HepG2 (cell line): ENCODE measurements around the gene SFI1. TPM values are rescaled to one million over a fixed set of nuclear protein-coding genes. Genes with fewer than 3 reads are reported as not detected.
A peak's percentile ranks its signal among the peaks of the same experiment; 100 is the strongest.

ENCODE experiments used
- HCFC1 ChIP-seq: fragments of 150-350 bp; IDR thresholded peaks from 2 replicates; pipeline ENCODE4 v1.6.1; 2014; ENCODE audit warnings: low read depth, low read length
- HIVEP1 ChIP-seq: sonication (generic); formaldehyde crosslinking; IDR thresholded peaks from 2 replicates; pipeline ENCODE4 v1.4.0; 2020; ENCODE audit warnings: mild to moderate bottlenecking, missing genetic modification reagents
- HOXA7 ChIP-seq: sonication (generic); formaldehyde crosslinking; IDR thresholded peaks from 2 replicates; pipeline ENCODE4 v1.8.1; 2022; ENCODE audit warnings: mild to moderate bottlenecking, missing genetic modification reagents, moderate library complexity
- KDM3A ChIP-seq: IDR thresholded peaks from 2 replicates; pipeline ENCODE4 v1.6.1; 2018; ENCODE audit warnings: low read depth, missing compliant biosample characterization
- MED8 ChIP-seq: sonication (generic); formaldehyde crosslinking; IDR thresholded peaks from 2 replicates; pipeline ENCODE4 v1.8.1; 2023; ENCODE audit warnings: mild to moderate bottlenecking, missing genetic modification reagents; ENCODE audit not compliant: insufficient replicate concordance
- NFYB ChIP-seq: sonication (generic); formaldehyde crosslinking; IDR thresholded peaks from 2 replicates; pipeline ENCODE4 v1.4.0; 2020; ENCODE audit warnings: missing genetic modification reagents
- POLR2A ChIP-seq, 2 experiments: IDR thresholded peaks; 2 replicates each; pipeline ENCODE4 v1.6.1; 2011; ENCODE audit warnings: low read depth in 2 of 2, low read length in 2 of 2, mild to moderate bottlenecking in 1 of 2, moderate library complexity in 1 of 2; ENCODE audit not compliant: insufficient read depth in 1 of 2
- SOX5 ChIP-seq: IDR thresholded peaks from 2 replicates; pipeline ENCODE4 v1.6.1; 2016; ENCODE audit warnings: borderline replicate concordance
- TEAD2 ChIP-seq: sonication (generic); formaldehyde crosslinking; IDR thresholded peaks from 2 replicates; pipeline ENCODE4 v1.9.0; 2021; ENCODE audit warnings: missing genetic modification reagents
- ZKSCAN1 ChIP-seq: fragments of 150-350 bp; IDR thresholded peaks from 2 replicates; pipeline ENCODE4 v1.6.1; 2014; ENCODE audit warnings: low read length
- ZNF207 ChIP-seq: fragments of 450-650 bp; IDR thresholded peaks from 2 replicates; pipeline ENCODE4 v1.6.1; 2016; ENCODE audit warnings: antibody characterized with exemption, borderline replicate concordance
- ZNF34 ChIP-seq: sonication (generic); formaldehyde crosslinking; IDR thresholded peaks from 2 replicates; pipeline ENCODE4 v1.4.0; 2020; ENCODE audit warnings: mild to moderate bottlenecking, missing genetic modification reagents, borderline replicate concordance
- ZNF577 ChIP-seq: sonication (generic); formaldehyde crosslinking; IDR thresholded peaks from 2 replicates; pipeline ENCODE4 v1.4.0; 2020; ENCODE audit warnings: mild to moderate bottlenecking, low read depth, missing genetic modification reagents, borderline replicate concordance
- ZNF710 ChIP-seq: sonication (generic); formaldehyde crosslinking; IDR thresholded peaks from 2 replicates; pipeline ENCODE4 v1.5.0; 2020; ENCODE audit warnings: mild to moderate bottlenecking, missing genetic modification reagents, borderline replicate concordance
- polyA plus RNA-seq, 8 experiments: library from polyadenylated mRNA; depleted of rRNA in 3 of 8; stranded (reverse) in 7 of 8; unstranded in 1 of 8; fragments of >200 nt; fragmentation: Illumina TruSeq in 4 of 8; extraction: Trizol in 4 of 8; gene quantifications; 2 replicates each; pipeline versions ENCODE4 v1.2.1 to v1.2.3, GENCODE V29; 2011 to 2016; ENCODE audit warnings: low read depth in 4 of 8, missing spikeins in 1 of 8, mixed read lengths in 1 of 8; ENCODE audit not compliant: insufficient read depth in 1 of 8
- total RNA-seq, 5 experiments: library from RNA; depleted of rRNA; stranded (reverse); fragments of >200 nt; fragmentation: Illumina TruSeq; extraction: Trizol; gene quantifications; 2 replicates each; pipeline ENCODE4 v1.2.3, GENCODE V29; 2016; ENCODE audit warnings: low read depth in 1 of 5
- TF ChIP-seq, protein P1 (sequence below), 2 experiments: sonication (generic) in 1 of 2; formaldehyde crosslinking in 1 of 2; IDR thresholded peaks; 2 replicates each; pipeline versions ENCODE4 v1.6.1 to v1.9.0; 2014 to 2022; ENCODE audit warnings: antibody characterized with exemption in 1 of 2, borderline replicate concordance in 1 of 2, inconsistent platforms in 1 of 2, low read depth in 1 of 2, missing genetic modification reagents in 1 of 2
- TF ChIP-seq, protein P2 (sequence below): IDR thresholded peaks from 2 replicates; pipeline ENCODE4 v1.6.1; 2018; ENCODE audit warnings: missing genetic modification reagents
- TF ChIP-seq, protein P3 (sequence below): conservative IDR thresholded peaks from 2 replicates; pipeline ENCODE4 v1.6.1; 2018; ENCODE audit warnings: missing genetic modification reagents
- TF ChIP-seq, protein P4 (sequence below): IDR thresholded peaks from 2 replicates; pipeline ENCODE4 v1.6.1; 2016; ENCODE audit warnings: low read depth

SFI1 gene
- total and polyA plus RNA-seq, 2 of the 13 experiments (the other 11 are each of a cell fraction or from before 2014, with no cell fraction given): 20.5 to 40.1 TPM

DNA sequence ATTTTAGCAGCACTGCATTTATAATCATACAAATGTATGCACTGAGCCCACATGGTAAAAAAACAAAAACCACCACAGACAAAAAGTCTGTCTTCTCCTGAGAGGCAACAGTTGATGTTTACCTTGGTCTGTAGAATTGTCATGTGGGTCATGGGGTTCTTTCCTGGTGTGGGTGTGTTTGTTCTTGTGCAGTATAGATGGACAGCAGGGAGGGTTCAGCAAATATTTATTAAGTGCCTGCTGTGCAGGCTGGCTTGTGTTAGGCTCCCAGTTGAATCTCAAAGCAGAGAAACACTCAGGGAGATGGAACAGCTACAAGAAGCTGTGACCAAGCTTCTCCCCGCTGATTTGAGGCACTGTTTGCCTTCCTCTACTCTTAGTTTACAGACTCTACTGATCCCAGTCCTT, 83.5 kb downstream of the SFI1 start (continued):
- TF ChIP-seq, protein P1, sequence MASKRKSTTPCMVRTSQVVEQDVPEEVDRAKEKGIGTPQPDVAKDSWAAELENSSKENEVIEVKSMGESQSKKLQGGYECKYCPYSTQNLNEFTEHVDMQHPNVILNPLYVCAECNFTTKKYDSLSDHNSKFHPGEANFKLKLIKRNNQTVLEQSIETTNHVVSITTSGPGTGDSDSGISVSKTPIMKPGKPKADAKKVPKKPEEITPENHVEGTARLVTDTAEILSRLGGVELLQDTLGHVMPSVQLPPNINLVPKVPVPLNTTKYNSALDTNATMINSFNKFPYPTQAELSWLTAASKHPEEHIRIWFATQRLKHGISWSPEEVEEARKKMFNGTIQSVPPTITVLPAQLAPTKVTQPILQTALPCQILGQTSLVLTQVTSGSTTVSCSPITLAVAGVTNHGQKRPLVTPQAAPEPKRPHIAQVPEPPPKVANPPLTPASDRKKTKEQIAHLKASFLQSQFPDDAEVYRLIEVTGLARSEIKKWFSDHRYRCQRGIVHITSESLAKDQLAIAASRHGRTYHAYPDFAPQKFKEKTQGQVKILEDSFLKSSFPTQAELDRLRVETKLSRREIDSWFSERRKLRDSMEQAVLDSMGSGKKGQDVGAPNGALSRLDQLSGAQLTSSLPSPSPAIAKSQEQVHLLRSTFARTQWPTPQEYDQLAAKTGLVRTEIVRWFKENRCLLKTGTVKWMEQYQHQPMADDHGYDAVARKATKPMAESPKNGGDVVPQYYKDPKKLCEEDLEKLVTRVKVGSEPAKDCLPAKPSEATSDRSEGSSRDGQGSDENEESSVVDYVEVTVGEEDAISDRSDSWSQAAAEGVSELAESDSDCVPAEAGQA (IDR thresholded peaks at IDR 0.05; ENCODE audit: low read depth): no peak
- TF ChIP-seq, protein P1 (CRISPR knock-in tag; IDR thresholded peaks at IDR 0.05; ENCODE audit: borderline replicate concordance): no peak
- no peak for TF ChIP-seq ZKSCAN1
- TF ChIP-seq, protein P2, sequence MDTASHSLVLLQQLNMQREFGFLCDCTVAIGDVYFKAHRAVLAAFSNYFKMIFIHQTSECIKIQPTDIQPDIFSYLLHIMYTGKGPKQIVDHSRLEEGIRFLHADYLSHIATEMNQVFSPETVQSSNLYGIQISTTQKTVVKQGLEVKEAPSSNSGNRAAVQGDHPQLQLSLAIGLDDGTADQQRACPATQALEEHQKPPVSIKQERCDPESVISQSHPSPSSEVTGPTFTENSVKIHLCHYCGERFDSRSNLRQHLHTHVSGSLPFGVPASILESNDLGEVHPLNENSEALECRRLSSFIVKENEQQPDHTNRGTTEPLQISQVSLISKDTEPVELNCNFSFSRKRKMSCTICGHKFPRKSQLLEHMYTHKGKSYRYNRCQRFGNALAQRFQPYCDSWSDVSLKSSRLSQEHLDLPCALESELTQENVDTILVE (CRISPR knock-in tag): no peak
- TF ChIP-seq KDM3A (CRISPR knock-in tag): 0 out of 2 replicates have a peak, but pooled peaks have one; percentile 53
- no peak for TF ChIP-seq HCFC1
- TF ChIP-seq, protein P3, sequence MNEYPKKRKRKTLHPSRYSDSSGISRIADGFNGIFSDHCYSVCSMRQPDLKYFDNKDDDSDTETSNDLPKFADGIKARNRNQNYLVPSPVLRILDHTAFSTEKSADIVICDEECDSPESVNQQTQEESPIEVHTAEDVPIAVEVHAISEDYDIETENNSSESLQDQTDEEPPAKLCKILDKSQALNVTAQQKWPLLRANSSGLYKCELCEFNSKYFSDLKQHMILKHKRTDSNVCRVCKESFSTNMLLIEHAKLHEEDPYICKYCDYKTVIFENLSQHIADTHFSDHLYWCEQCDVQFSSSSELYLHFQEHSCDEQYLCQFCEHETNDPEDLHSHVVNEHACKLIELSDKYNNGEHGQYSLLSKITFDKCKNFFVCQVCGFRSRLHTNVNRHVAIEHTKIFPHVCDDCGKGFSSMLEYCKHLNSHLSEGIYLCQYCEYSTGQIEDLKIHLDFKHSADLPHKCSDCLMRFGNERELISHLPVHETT (CRISPR knock-in tag): no peak
- no peak for TF ChIP-seq ZNF34 (CRISPR knock-in tag)
- TF ChIP-seq HIVEP1: no peak
- TF ChIP-seq, protein P4, sequence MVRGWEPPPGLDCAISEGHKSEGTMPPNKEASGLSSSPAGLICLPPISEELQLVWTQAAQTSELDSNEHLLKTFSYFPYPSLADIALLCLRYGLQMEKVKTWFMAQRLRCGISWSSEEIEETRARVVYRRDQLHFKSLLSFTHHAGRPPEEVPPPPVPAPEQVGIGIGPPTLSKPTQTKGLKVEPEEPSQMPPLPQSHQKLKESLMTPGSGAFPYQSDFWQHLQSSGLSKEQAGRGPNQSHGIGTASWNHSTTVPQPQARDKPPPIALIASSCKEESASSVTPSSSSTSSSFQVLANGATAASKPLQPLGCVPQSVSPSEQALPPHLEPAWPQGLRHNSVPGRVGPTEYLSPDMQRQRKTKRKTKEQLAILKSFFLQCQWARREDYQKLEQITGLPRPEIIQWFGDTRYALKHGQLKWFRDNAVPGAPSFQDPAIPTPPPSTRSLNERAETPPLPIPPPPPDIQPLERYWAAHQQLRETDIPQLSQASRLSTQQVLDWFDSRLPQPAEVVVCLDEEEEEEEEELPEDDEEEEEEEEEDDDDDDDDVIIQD (CRISPR knock-in tag): no peak; the same call in 1 of the 2 replicates
- peak; percentile 75; the same call in 1 of the 2 replicates for TF ChIP-seq ZNF710 (CRISPR knock-in tag)
- TF ChIP-seq ZNF577 (CRISPR knock-in tag): no peak
- peak; percentile 94 for TF ChIP-seq SOX5 (CRISPR knock-in tag)
- peak in 1 of 2 experiments; percentile 39; a peak in 1 of 4 replicates for TF ChIP-seq POLR2A (IDR thresholded peaks at IDR 0.05; ENCODE audit: insufficient read depth in 1 of 2, low read depth in 2 of 2, low read length in 2 of 2)
- no peak for TF ChIP-seq TEAD2 (CRISPR knock-in tag)
- no peak for TF ChIP-seq HOXA7 (CRISPR knock-in tag)
- TF ChIP-seq MED8 (CRISPR knock-in tag): no peak
- no peak for TF ChIP-seq NFYB (CRISPR knock-in tag)
- no peak for TF ChIP-seq ZNF207
